B cell (primary cell): ENCODE results near the gene DYNLT3. TPM values are rescaled to one million over a fixed set of nuclear protein-coding genes. Genes with fewer than 3 reads are reported as not detected.

Experiments used
- ATAC-seq: fragments of 200-7000 bp; cut with Tn5 transposase; one replicate; pipeline ENCODE4 v1.10.0; 2021; ENCODE audit warnings: low read depth, mild to moderate bottlenecking, moderate number of reproducible peaks, moderate library complexity
- CTCF ChIA-PET: fragments of 350-600 bp; sonication (Branson Sonifier 250); formaldehyde crosslinking; loops from one replicate; lab custom pipeline; 2021; ENCODE audit warnings: antibody characterized with exemption, inconsistent platforms; lab: Charles Lee
- POLR2A ChIA-PET: fragments of 350-600 bp; sonication (Branson Sonifier 250); formaldehyde crosslinking; loops from one replicate; lab custom pipeline; 2021; ENCODE audit warnings: antibody characterized with exemption; lab: Charles Lee
- DNase-seq: peaks from one replicate; pipeline ENCODE4 v3.0.0; 2013
- H2AFZ ChIP-seq: 2 replicates; pipeline ENCODE4 v1.6.1; 2012; ENCODE audit warnings: mild to moderate bottlenecking, low read depth, low read length; ENCODE audit not compliant: insufficient read depth, poor library complexity, severe bottlenecking
- H3K27ac ChIP-seq, 2 donors: 1 replicate in 1 of 2; 2 replicates in 1 of 2; pipeline ENCODE4 v1.5.1; 2012 to 2013; ENCODE audit warnings: low read length in 2 of 2, mild to moderate bottlenecking in 2 of 2, moderate library complexity in 1 of 2
- H3K27me3 ChIP-seq, 4 experiments: fragments of 200-600 bp in 1 of 4; sonication (generic) in 1 of 4; replicated peaks in 1 of 4; 1 replicate in 2 of 4; 2 replicates in 2 of 4; pipeline versions ENCODE4 v1.6.1 to v1.7.0; 2013 to 2016; ENCODE audit warnings: low read length in 3 of 4, mild to moderate bottlenecking in 2 of 4, mixed read lengths in 1 of 4, moderate library complexity in 1 of 4; ENCODE audit not compliant: insufficient read depth in 4 of 4, control insufficient read depth in 3 of 4; ENCODE audit errors: control extremely low read depth in 1 of 4
- H3K36me3 ChIP-seq, 2 experiments: replicated peaks in 1 of 2; 1 replicate in 1 of 2; 2 replicates in 1 of 2; pipeline versions ENCODE4 v1.6.1 to v1.7.1; 2013; ENCODE audit warnings: low read length in 1 of 2; ENCODE audit not compliant: insufficient read depth in 2 of 2, control insufficient read depth in 1 of 2; ENCODE audit errors: control extremely low read depth in 1 of 2, extremely low read depth in 1 of 2
- H3K4me1 ChIP-seq, 2 donors: fragments of 200-600 bp in 1 of 2; sonication (generic) in 1 of 2; 1 replicate in 1 of 2; 2 replicates in 1 of 2; pipeline versions ENCODE4 v1.5.1 to v1.6.1; 2013 to 2017; ENCODE audit warnings: low read length in 2 of 2; ENCODE audit not compliant: control insufficient read depth in 2 of 2, insufficient read depth in 2 of 2
- H3K4me2 ChIP-seq: replicated peaks from 2 replicates; pipeline ENCODE3; 2012; ENCODE audit warnings: mild to moderate bottlenecking, low read depth, low read length; ENCODE audit not compliant: poor library complexity, severe bottlenecking
- H3K4me3 ChIP-seq, 5 experiments: fragments of 200-600 bp in 1 of 5; sonication (generic) in 1 of 5; 1 replicate in 3 of 5; 2 replicates in 2 of 5; pipeline versions ENCODE4 v1.5.1 to v1.7.0; 2011 to 2016; ENCODE audit warnings: low read length in 4 of 5, mild to moderate bottlenecking in 4 of 5, low read depth in 2 of 5, control low read depth in 1 of 5, moderate library complexity in 1 of 5; ENCODE audit not compliant: insufficient read depth in 1 of 5; ENCODE audit errors: control extremely low read depth in 1 of 5, extremely low read depth in 1 of 5
- H3K79me2 ChIP-seq: fragments of 200-600 bp; sonication (generic); one replicate; pipeline ENCODE4 v1.6.0; 2016; ENCODE audit warnings: low read length; ENCODE audit not compliant: control insufficient read depth, insufficient read depth
- H3K9ac ChIP-seq: fragments of 200-600 bp; sonication (generic); 2 replicates; pipeline ENCODE4 v1.6.1; 2017; ENCODE audit warnings: mild to moderate bottlenecking, low read length, moderate library complexity
- H3K9me3 ChIP-seq, 3 donors: one replicate each; pipeline versions ENCODE4 v1.6.1 to v1.7.1; 2013; ENCODE audit warnings: low read length in 2 of 3; ENCODE audit not compliant: control insufficient read depth in 2 of 3, insufficient read depth in 1 of 3; ENCODE audit errors: control extremely low read depth in 1 of 3
- H4K20me1 ChIP-seq: 2 replicates; pipeline ENCODE4 v1.6.0; 2012; ENCODE audit warnings: mild to moderate bottlenecking, low read length; ENCODE audit not compliant: insufficient read depth, control insufficient read depth, poor library complexity, severe bottlenecking
- H3K27ac Mint-ChIP-seq: one replicate; pipeline ENCODE4 v1.8.0; 2021; ENCODE audit warnings: mixed read lengths
- H3K27me3 Mint-ChIP-seq: one replicate; pipeline ENCODE4 v1.8.0; 2021; ENCODE audit warnings: mixed read lengths
- H3K4me1 Mint-ChIP-seq: one replicate; pipeline ENCODE4 v1.8.0; 2021; ENCODE audit warnings: mixed read lengths
- H3K4me3 Mint-ChIP-seq: one replicate; pipeline ENCODE4 v1.8.0; 2021; ENCODE audit warnings: mixed read lengths
- H3K9me3 Mint-ChIP-seq: one replicate; pipeline ENCODE4 v1.8.0; 2022; ENCODE audit warnings: mixed read lengths; ENCODE audit not compliant: insufficient read depth
- CTCF ChIP-seq: fragments of 200-600 bp; IDR thresholded peaks from one replicate; pipeline ENCODE4 v1.8.0; 2022; ENCODE audit warnings: antibody characterized with exemption, mild to moderate bottlenecking
- EZH2 ChIP-seq: IDR thresholded peaks from 2 replicates; pipeline ENCODE4 v1.6.1; 2012; ENCODE audit warnings: borderline replicate concordance, low read depth, mild to moderate bottlenecking, moderate library complexity, low read length; ENCODE audit not compliant: insufficient read depth, poor library complexity, severe bottlenecking
- WGBS: methylation state at CpG from one replicate; pipeline ENCODE4 v1.1.5; 2013; ENCODE audit warnings: missing lambda C conversion rate; ENCODE audit not compliant: insufficient coverage; 5-methylcytosine and 5-hydroxymethylcytosine counted together
- intact Hi-C: fragments of 100-400 bp; cut with micrococcal nuclease; formaldehyde crosslinking; loops from one replicate; pipeline ENCODE4 v1.10.0; 2022
- polyA minus RNA-seq: library from RNA; depleted of rRNA, polyadenylated mRNA; stranded (reverse); fragments of >200 nt; gene quantifications from 2 replicates; pipeline ENCODE4 v1.2.3, GENCODE V29; 2012
- polyA plus RNA-seq: library from polyadenylated mRNA; depleted of rRNA; stranded (reverse); fragments of >200 nt; gene quantifications from 2 replicates; pipeline ENCODE4 v1.2.3, GENCODE V29; 2012
- total RNA-seq, 2 donors: library from RNA; stranded (reverse); fragments of 120-200 nt in 1 of 2; gene quantifications; 1 replicate in 1 of 2; 2 replicates in 1 of 2; pipeline versions ENCODE4 v1.2.3 to v1.2.4, GENCODE V29; 2013 to 2022

DYNLT3 gene
- total RNA-seq (20.4 and 25.1 TPM in 2 replicates), polyA plus RNA-seq (15.3 and 18.7 TPM in 2 replicates), polyA minus RNA-seq (10.5 and 11.9 TPM in 2 replicates)
- 22.3 TPM for total RNA-seq (2013)

- ChIA-PET CTCF (no interaction called here), POLR2A (no interaction called here)
- H3K4me2 ChIP-seq: peak within 1 kb of the TSS; percentile 71
- intact Hi-C loops: loop anchor here (1.0 kb wide), 1 partner anchor 480 kb away; the partner anchor contains the start of gene RPGR
- WGBS: 1% methylated on average over 43 of the region's 67 CpGs
- DNase-seq (peak; percentile 86), ATAC-seq (peak; percentile 99)
- H3K27ac Mint-ChIP-seq: peak within 1 kb of the TSS; percentile 95
- peaks cover 14% of the 10 kb centered on the region for H3K4me1 Mint-ChIP-seq
- H3K4me3 ChIP-seq: peak within 1 kb of the TSS; percentile 58 to 82 (median 68)
- H3K79me2 ChIP-seq: no peaks in the 10 kb centered on the region
- no peaks in the 10 kb centered on the region for H3K9me3 Mint-ChIP-seq
- H3K9ac ChIP-seq: peak within 1 kb of the TSS; percentile 80
- no peaks in the 10 kb centered on the region for H3K27me3 Mint-ChIP-seq
- no peaks in the 10 kb centered on the region for H3K36me3 ChIP-seq
- TF ChIP-seq CTCF: no peak
- TF ChIP-seq EZH2: no peak
- H2AFZ ChIP-seq: peak within 1 kb of the TSS; percentile 74
- H3K4me1 ChIP-seq: peaks cover 4 to 9% of the 10 kb centered on the region in 2 donors
- H3K27ac ChIP-seq: peak within 1 kb of the TSS; percentile 89 to 93
- H4K20me1 ChIP-seq: no peaks in the 10 kb centered on the region
- no peaks in the 10 kb centered on the region for H3K9me3 ChIP-seq
- H3K27me3 ChIP-seq: peaks cover 0 to 8% (median 0%) of the 10 kb centered on the region in 4 experiments
- peak within 1 kb of the TSS; percentile 91 for H3K4me3 Mint-ChIP-seq
Observed at GRCh38 chrX:37846934-37847732, at the start of gene DYNLT3. DYNLT3 (minus strand) TSS chrX:37847571; CDS start chrX:37847510, 61 bp downstream.

- 100% methylated on average over 1 of the region's 1 CpG for WGBS
- no peak overlapping the region for H2AFZ ChIP-seq
- Mint-ChIP-seq H3K27ac (no peak overlapping the region), H3K4me1 (no peaks in the 10 kb centered on the region), H3K9me3 (no peaks in the 10 kb centered on the region), H3K4me3 (no peak overlapping the region), H3K27me3 (peaks cover 5% of the 10 kb centered on the region)
- no peak overlapping the region for H3K27ac ChIP-seq
- intact Hi-C loops: no loop called here
- no peaks in the 10 kb centered on the region for H4K20me1 ChIP-seq
- no peaks in the 10 kb centered on the region for H3K27me3 ChIP-seq
- H3K4me3 ChIP-seq: no peak overlapping the region
- no peaks in the 10 kb centered on the region for H3K79me2 ChIP-seq
- H3K9ac ChIP-seq: no peak overlapping the region
- H3K36me3 ChIP-seq: no peaks in the 10 kb centered on the region
- POLR2A ChIA-PET: no interaction called here
- DNase-seq (no peak), ATAC-seq (no peak)
- CTCF ChIA-PET: no interaction called here
- TF ChIP-seq EZH2: no peak
- H3K4me1 ChIP-seq: no peaks in the 10 kb centered on the region
- H3K4me2 ChIP-seq: no peak overlapping the region
- no peaks in the 10 kb centered on the region for H3K9me3 ChIP-seq
Observed at GRCh38 chrX:37896511-37896890, 49.1 kb upstream of the DYNLT3 start.
